ENCODE measurements around the gene IRF3. TPM values are rescaled to one million over a fixed set of nuclear protein-coding genes. Genes with fewer than 3 reads are reported as not detected.

IRF3 gene
- polyA plus RNA-seq, 1 donor (not counting 4 experiments of a cell fraction or from before 2014, with no cell fraction given) = 50.4 TPM

DNA sequence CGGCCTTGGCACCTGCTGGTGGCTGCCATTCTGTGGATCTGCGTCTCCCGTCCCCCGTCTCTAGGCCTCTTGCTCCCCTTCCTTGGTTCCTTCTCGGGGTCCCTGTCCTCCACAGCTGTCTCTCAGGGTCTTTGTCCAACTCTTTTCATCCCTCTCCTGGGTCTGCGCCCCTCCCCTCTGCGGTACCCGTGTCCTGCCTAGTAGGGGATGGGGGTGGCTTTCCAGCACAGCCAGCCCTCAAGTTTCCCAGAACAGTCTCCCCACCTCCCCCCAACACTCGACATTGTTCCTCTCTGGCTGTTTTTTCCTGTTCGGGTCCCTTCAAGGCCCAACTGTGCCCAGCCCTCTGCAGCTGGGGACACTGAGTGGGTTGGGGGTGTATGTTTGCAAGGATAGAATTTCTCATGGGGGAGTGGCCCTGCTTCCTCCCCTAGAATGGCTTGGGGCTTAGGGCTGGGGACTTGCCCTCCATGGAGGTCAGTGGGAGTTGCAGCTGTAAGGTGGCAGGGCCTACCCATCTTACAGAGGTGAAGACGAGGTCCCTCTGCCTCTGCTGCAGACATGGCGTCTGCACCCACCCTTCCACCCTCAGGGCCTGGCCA is 23.0 kb upstream of the IRF3 start:
- Histone ChIP-seq H3K9me3 (ENCODE audit: control insufficient read depth, low read depth, low read length) (no peaks in the 10 kb centered on the region), H3K27ac (ENCODE audit: control insufficient read depth, insufficient read depth, low read length) (no peak overlapping the region), H3K79me2 (ENCODE audit: control insufficient read depth, insufficient read depth, low read length) (peaks cover 5% of the 10 kb centered on the region), H3K27me3 (ENCODE audit: control insufficient read depth, extremely low read depth, insufficient read depth, low read length) (no peaks in the 10 kb centered on the region), H4K20me1 (ENCODE audit: control insufficient read depth, extremely low read depth, insufficient read depth, low read length) (peaks cover 7% of the 10 kb centered on the region), H3K4me1 (ENCODE audit: control insufficient read depth, extremely low read depth, insufficient read depth, low read length) (peaks cover 21% of the 10 kb centered on the region), H3K36me3 (ENCODE audit: control insufficient read depth in 2 of 2, extremely low read depth in 1 of 2, insufficient read depth in 2 of 2, low read length in 2 of 2) (peaks cover 29 to 34% of the 10 kb centered on the region in 2 experiments), H2AFZ (ENCODE audit: control insufficient read depth, low read length) (no peak overlapping the region), H3K4me3 (ENCODE audit: control insufficient read depth in 2 of 3, extremely low read depth in 1 of 3, insufficient read depth in 2 of 3, low read depth in 1 of 3, low read length in 3 of 3) (no peak overlapping the region), H3K9me1 (ENCODE audit: control insufficient read depth, extremely low read depth, insufficient read depth, low read length) (no peaks in the 10 kb centered on the region), H3K4me2 (ENCODE audit: control insufficient read depth, extremely low read depth, insufficient read depth, low read depth, low read length) (no peak overlapping the region), H3K9ac (ENCODE audit: control insufficient read depth, extremely low read depth, insufficient read depth, low read length) (no peak overlapping the region)
- FAIRE-seq (no peak), DNase-seq (ENCODE audit: low read depth, low spot score) (no peak)
- dilution Hi-C loops (cut with MboI; ENCODE audit: extremely low pct_ligation_motif_present, low sequenced_read_pairs) = no loop called here
- TF ChIP-seq EZH2 (IDR thresholded peaks at IDR 0.05; ENCODE audit: low read length) = no peak

DNA sequence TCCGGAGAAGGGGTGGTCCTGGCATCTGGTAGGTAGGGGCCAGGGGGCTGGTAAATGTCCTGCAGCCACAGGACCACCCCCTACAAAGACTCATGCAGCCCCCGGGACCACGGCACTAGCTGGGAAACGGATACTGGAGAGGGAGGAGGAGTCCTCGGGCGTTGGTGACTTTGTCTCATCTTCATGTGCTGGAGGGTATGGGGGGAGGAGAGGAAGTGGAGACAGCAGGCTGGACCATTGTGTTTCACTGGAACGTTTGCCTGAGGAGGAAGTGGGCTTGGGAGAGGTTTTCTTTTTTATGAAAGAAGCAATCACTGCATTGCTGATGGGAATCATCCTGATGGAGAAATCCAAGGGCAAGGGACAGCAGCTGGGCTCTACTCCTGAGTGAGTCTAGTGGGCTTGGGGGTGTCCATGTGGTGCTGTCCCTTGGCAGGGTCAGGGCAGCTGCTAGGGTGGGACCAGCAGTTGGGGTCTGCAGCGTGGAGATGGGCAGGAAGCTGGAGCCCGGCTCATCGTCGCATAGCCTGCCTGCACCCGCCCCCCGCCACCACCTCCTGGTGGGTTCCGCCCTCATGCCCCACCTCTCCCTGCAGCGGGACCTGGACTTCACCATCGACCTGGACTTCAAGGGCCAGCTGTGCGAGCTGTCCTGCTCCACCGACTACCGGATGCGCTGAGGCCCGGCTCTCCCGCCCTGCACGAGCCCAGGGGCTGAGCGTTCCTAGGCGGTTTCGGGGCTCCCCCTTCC is 22.1 kb upstream of the IRF3 start:
- Histone ChIP-seq H2AFZ (ENCODE audit: control insufficient read depth, low read length) (no peak overlapping the region), H3K4me1 (ENCODE audit: control insufficient read depth, extremely low read depth, insufficient read depth, low read length) (peaks cover 21% of the 10 kb centered on the region), H3K27me3 (ENCODE audit: control insufficient read depth, extremely low read depth, insufficient read depth, low read length) (no peaks in the 10 kb centered on the region), H3K4me3 (ENCODE audit: control insufficient read depth in 2 of 3, extremely low read depth in 1 of 3, insufficient read depth in 2 of 3, low read depth in 1 of 3, low read length in 3 of 3) (no peak overlapping the region), H3K9ac (ENCODE audit: control insufficient read depth, extremely low read depth, insufficient read depth, low read length) (no peak overlapping the region), H3K9me1 (ENCODE audit: control insufficient read depth, extremely low read depth, insufficient read depth, low read length) (no peaks in the 10 kb centered on the region), H3K36me3 (ENCODE audit: control insufficient read depth in 2 of 2, extremely low read depth in 1 of 2, insufficient read depth in 2 of 2, low read length in 2 of 2) (peaks cover 29 to 35% of the 10 kb centered on the region in 2 experiments), H3K27ac (ENCODE audit: control insufficient read depth, insufficient read depth, low read length) (no peak overlapping the region), H3K9me3 (ENCODE audit: control insufficient read depth, low read depth, low read length) (no peaks in the 10 kb centered on the region), H3K79me2 (ENCODE audit: control insufficient read depth, insufficient read depth, low read length) (peaks cover 5% of the 10 kb centered on the region), H3K4me2 (ENCODE audit: control insufficient read depth, extremely low read depth, insufficient read depth, low read depth, low read length) (no peak overlapping the region), H4K20me1 (ENCODE audit: control insufficient read depth, extremely low read depth, insufficient read depth, low read length) (peaks cover 7% of the 10 kb centered on the region)
- DNase-seq (ENCODE audit: low read depth, low spot score) (no peak), FAIRE-seq (no peak)
- dilution Hi-C loops (cut with MboI; ENCODE audit: extremely low pct_ligation_motif_present, low sequenced_read_pairs) = no loop called here
- no peak for TF ChIP-seq EZH2 (IDR thresholded peaks at IDR 0.05; ENCODE audit: low read length)
- TF ChIP-seq CTCF (optimal IDR thresholded peaks at IDR 0.05 in 1 of 3, IDR thresholded peaks at IDR 0.05 in 1 of 3, conservative IDR thresholded peaks at IDR 0.05 in 1 of 3; ENCODE audit: extremely low read depth in 1 of 3, insufficient read depth in 2 of 3, low read length in 3 of 3) = no peak

Measured in keratinocyte (primary cell).